HG03469 (cell line): ENCODE results near the gene KRT14.

ENCODE experiments used
- ATAC-seq: cut with Tn5 transposase; IDR thresholded peaks from one replicate; pipeline ENCODE4 v1.9.1; 2021; ENCODE audit warnings: mild to moderate bottlenecking, moderate library complexity, moderate number of reproducible peaks; ENCODE audit not compliant: unreplicated experiment

KRT14 gene

GRCh38 chr17:41533613-41534012 lies 53.1 kb downstream of the KRT14 start:
- no peak for ATAC-seq

- no peak for ATAC-seq
Observed at GRCh38 chr17:41532947-41533570, 53.6 kb downstream of the KRT14 start.
